ENCODE results near the gene ADAM10.

- no peak for TF ChIP-seq CTCF (IDR thresholded peaks at IDR 0.05)
- no peak for TF ChIP-seq POLR2A (IDR thresholded peaks at IDR 0.05)
Observed at GRCh38 chr15:58556028-58556361, 193.5 kb downstream of the ADAM10 start.
